Measurements from ENCODE around the gene BMERB1. TPM values are rescaled to one million over a fixed set of nuclear protein-coding genes. Genes with fewer than 3 reads are reported as not detected.
"Not testable (repeated sequence)": the region's sequence is repeated elsewhere in the genome, so short reads cannot be mapped to it uniquely, and the experiment has no call there.

Gene BMERB1
- 1.2 TPM for polyA plus RNA-seq (2012; ENCODE audit: low read depth, missing spikeins)

- no peak for TF ChIP-seq PAX5 (IDR thresholded peaks at IDR 0.05; ENCODE audit: insufficient read depth, low read length, severe bottlenecking)
- no peak for TF ChIP-seq SPI1 (IDR thresholded peaks at IDR 0.05; ENCODE audit: low read depth, low read length)
- TF ChIP-seq POU2F2 (IDR thresholded peaks at IDR 0.05; ENCODE audit: low read depth, low read length): no peak
- no peak for TF ChIP-seq TAF1 (IDR thresholded peaks at IDR 0.05; ENCODE audit: low read depth, low read length)
- no peak for TF ChIP-seq POLR2A (IDR thresholded peaks at IDR 0.05; ENCODE audit: low read depth, low read length)
- TF ChIP-seq POLR2AphosphoS5 (IDR thresholded peaks at IDR 0.05; ENCODE audit: low read depth, low read length): no peak
- DNase-seq (ENCODE audit: insufficient read length, low spot score) (peak; percentile 19), FAIRE-seq (no peak)
Measured at GRCh38 chr16:15434425-15435215, at the start of gene BMERB1. BMERB1 (plus strand) TSS chr16:15434588; CDS start chr16:15434654, 66 bp downstream.

- not testable (repeated sequence) for FAIRE-seq; DNase-seq (ENCODE audit: insufficient read length, low spot score)
Measured at GRCh38 chr16:15388060-15388459, 46.3 kb upstream of the BMERB1 start.

- not testable (repeated sequence) for FAIRE-seq; DNase-seq (ENCODE audit: insufficient read length, low spot score)
Measured at GRCh38 chr16:15389916-15390315, 44.5 kb upstream of the BMERB1 start.

- not testable (repeated sequence) for FAIRE-seq; DNase-seq (ENCODE audit: insufficient read length, low spot score)
Measured at GRCh38 chr16:15393025-15393424, 41.4 kb upstream of the BMERB1 start.

- FAIRE-seq: not testable (repeated sequence)
Measured at GRCh38 chr16:15395631-15396508, 38.5 kb upstream of the BMERB1 start, which contains the start of gene MPV17L. MPV17L (plus strand) TSS chr16:15395754; CDS start chr16:15395898, 144 bp downstream.

GRCh38 chr16:15396509-15396829 is 37.9 kb upstream of the BMERB1 start:
- not testable (repeated sequence) for FAIRE-seq; DNase-seq (ENCODE audit: insufficient read length, low spot score)

More at GRCh38 chr16:15395631-15396508, 38.5 kb upstream of the BMERB1 start, which contains the start of gene MPV17L:
- not testable (repeated sequence) for DNase-seq (ENCODE audit: insufficient read length, low spot score)

- DNase-seq (ENCODE audit: insufficient read length, low spot score): no peak
- FAIRE-seq: no peak
- no peak for TF ChIP-seq TAF1 (IDR thresholded peaks at IDR 0.05; ENCODE audit: low read depth, low read length)
- TF ChIP-seq PAX5 (IDR thresholded peaks at IDR 0.05; ENCODE audit: insufficient read depth, low read length, severe bottlenecking): no peak
- TF ChIP-seq POLR2A (IDR thresholded peaks at IDR 0.05; ENCODE audit: low read depth, low read length): no peak
Measured at GRCh38 chr16:15396948-15397594, 37.3 kb upstream of the BMERB1 start.

GRCh38 chr16:15398618-15399316 is 35.6 kb upstream of the BMERB1 start:
- DNase-seq (ENCODE audit: insufficient read length, low spot score): no peak

GRCh38 chr16:15399317-15399716 is 35.1 kb upstream of the BMERB1 start:
- no peak for TF ChIP-seq POLR2A (IDR thresholded peaks at IDR 0.05; ENCODE audit: low read depth, low read length)
- no peak for TF ChIP-seq TAF1 (IDR thresholded peaks at IDR 0.05; ENCODE audit: low read depth, low read length)
- TF ChIP-seq PAX5 (IDR thresholded peaks at IDR 0.05; ENCODE audit: insufficient read depth, low read length, severe bottlenecking): no peak
- TF ChIP-seq POLR2AphosphoS5 (IDR thresholded peaks at IDR 0.05; ENCODE audit: low read depth, low read length): no peak
- no peak for TF ChIP-seq POU2F2 (IDR thresholded peaks at IDR 0.05; ENCODE audit: low read depth, low read length)
- no peak for TF ChIP-seq SPI1 (IDR thresholded peaks at IDR 0.05; ENCODE audit: low read depth, low read length)
- DNase-seq (ENCODE audit: insufficient read length, low spot score): no peak
- FAIRE-seq: no peak

More at GRCh38 chr16:15398618-15399316, 35.6 kb upstream of the BMERB1 start:
- peak; percentile 22; the same call in 1 of the 2 replicates for TF ChIP-seq SPI1 (IDR thresholded peaks at IDR 0.05; ENCODE audit: low read depth, low read length)
- TF ChIP-seq TAF1 (IDR thresholded peaks at IDR 0.05; ENCODE audit: low read depth, low read length): no peak
- no peak for FAIRE-seq

GRCh38 chr16:15400314-15400713 is 34.1 kb upstream of the BMERB1 start:
- FAIRE-seq; DNase-seq (ENCODE audit: insufficient read length, low spot score): not testable (repeated sequence)

GRCh38 chr16:15401972-15402371 is 32.4 kb upstream of the BMERB1 start:
- DNase-seq (ENCODE audit: insufficient read length, low spot score) (no peak), FAIRE-seq (no peak)
- TF ChIP-seq PAX5 (IDR thresholded peaks at IDR 0.05; ENCODE audit: insufficient read depth, low read length, severe bottlenecking) (no peak), POU2F2 (IDR thresholded peaks at IDR 0.05; ENCODE audit: low read depth, low read length) (no peak), POLR2A (IDR thresholded peaks at IDR 0.05; ENCODE audit: low read depth, low read length) (no peak), TAF1 (IDR thresholded peaks at IDR 0.05; ENCODE audit: low read depth, low read length) (no peak), POLR2AphosphoS5 (IDR thresholded peaks at IDR 0.05; ENCODE audit: low read depth, low read length) (no peak), SPI1 (IDR thresholded peaks at IDR 0.05; ENCODE audit: low read depth, low read length) (no peak)

All from GM12891 (cell line).